Measurements from ENCODE around the gene B4GALNT4. TPM values are rescaled to one million over a fixed set of nuclear protein-coding genes. Genes with fewer than 3 reads are reported as not detected.

Gene B4GALNT4
- total RNA-seq, 4 donors from 2014 or later, result 7.1 to 22.2 (median 14.1) TPM

DNA sequence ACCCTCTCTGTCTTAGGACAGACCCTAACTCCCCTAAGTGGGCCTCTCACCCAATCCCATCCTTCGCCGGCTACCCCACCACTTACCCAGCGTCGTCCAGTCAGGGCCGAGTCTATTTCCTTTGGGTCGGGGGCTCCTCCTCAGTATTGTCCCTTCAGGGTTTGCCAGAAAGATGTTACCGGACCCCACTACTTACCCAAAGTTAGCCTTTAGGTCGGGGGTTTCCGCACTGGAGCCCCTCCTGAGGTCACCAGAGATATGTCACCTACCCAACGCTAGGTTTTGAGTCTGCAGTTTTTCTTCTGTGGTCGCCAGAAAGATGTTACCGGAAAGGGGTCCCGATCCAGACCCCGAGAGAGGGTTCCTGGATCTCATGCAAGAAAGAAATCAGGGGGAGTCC lies 17.9 kb upstream of the B4GALNT4 start:
- Histone ChIP-seq H3K9me3 (no peaks in the 10 kb centered on the region), H3K4me1 (peaks cover 3 to 49% (median 27%) of the 10 kb centered on the region in 4 donors), H3K27me3 (no peaks in the 10 kb centered on the region), H3K4me3 (no peak overlapping the region), H3K27ac (peak overlapping the region in 3 of 4 donors; percentile 62 to 99 (median 70)), H3K36me3 (no peaks in the 10 kb centered on the region)
- DNase-seq (ENCODE audit: low spot score in 2 of 2), result no peak
- TF ChIP-seq EP300 (IDR thresholded peaks at IDR 0.05) (no peak), CTCF (IDR thresholded peaks at IDR 0.05) (no peak), POLR2A (IDR thresholded peaks at IDR 0.05) (no peak)
- WGBS, 2 donors, result 96% methylated on average over 14 of the region's 14 CpGs

DNA sequence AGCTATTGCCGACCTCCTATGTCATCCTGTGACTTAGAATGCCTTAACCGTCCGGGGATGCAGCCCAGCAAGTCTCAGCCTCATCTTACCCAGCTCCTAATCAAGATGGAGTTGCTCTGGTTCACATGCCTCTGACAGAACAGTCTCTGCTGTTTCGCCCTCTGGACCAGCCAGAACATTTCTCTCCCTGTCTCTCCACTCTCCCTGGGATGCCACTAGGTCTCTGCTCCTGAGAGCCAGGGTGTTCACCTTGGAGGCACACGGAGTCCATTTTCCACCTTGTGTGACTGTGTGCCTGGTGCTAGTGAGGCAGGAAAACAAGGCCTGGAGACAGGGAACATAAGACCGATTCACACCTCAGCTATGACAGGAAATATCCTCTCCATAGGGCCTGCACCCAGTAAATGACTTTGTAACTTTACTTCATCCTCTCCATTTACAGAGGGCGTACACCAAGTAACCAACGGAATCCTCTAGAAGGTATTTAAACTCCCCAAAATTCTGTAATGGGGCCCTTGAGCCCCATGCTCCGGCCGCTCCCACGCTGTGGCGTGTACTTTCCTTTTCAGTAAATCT lies 16.8 kb upstream of the B4GALNT4 start:
- Histone ChIP-seq H3K27ac (peak overlapping the region; percentile 97 to 99 (median 98)), H3K4me1 (peaks cover 3 to 49% (median 27%) of the 10 kb centered on the region in 4 donors), H3K4me3 (no peak overlapping the region), H3K9me3 (no peaks in the 10 kb centered on the region), H3K27me3 (no peaks in the 10 kb centered on the region), H3K36me3 (no peaks in the 10 kb centered on the region)
- no peak for TF ChIP-seq EP300 (IDR thresholded peaks at IDR 0.05)
- TF ChIP-seq POLR2A (IDR thresholded peaks at IDR 0.05), result no peak
- TF ChIP-seq CTCF (IDR thresholded peaks at IDR 0.05), result no peak
- WGBS, 2 donors, result 85 to 88% methylated on average over 12 of the region's 12 CpGs
- DNase-seq (ENCODE audit: low spot score in 2 of 2), result no peak

DNA sequence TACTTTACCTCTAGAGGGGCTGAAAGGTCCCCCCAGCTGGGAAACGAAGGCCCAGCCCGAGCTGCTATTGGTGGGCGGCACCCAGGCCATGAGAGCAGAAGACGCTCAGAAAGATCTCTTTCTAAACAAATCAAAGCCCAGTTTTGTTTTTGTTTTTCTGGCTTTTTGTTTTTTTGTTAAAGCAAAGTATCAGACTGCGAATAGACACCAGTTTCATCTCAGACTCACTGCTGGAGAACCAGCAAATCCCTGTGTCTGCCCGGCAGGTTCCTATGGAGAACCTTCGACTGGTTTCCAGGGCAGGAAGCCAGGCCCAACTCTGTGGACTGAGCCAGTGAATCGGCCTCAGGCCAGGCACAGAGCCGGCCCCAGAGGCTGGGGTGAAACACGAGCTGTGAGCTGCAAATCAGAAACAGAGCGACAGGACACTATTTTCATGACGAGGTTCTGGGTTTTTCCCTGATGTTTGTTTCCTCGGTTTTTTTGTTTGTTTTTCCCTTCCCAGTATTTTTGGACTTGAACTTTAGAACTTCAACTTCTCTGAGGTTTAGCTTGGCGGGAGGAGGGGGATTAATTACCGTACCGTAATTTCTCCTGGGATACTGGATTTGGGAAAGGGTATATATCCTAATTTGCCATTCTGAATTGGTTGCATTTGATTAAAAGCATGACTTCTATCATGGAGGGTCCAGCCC lies 16.0 kb upstream of the B4GALNT4 start:
- Histone ChIP-seq H3K4me3 (no peak overlapping the region), H3K27ac (peak overlapping the region; percentile 97 to 99 (median 98)), H3K4me1 (peaks cover 3 to 49% (median 27%) of the 10 kb centered on the region in 4 donors), H3K36me3 (no peaks in the 10 kb centered on the region), H3K9me3 (no peaks in the 10 kb centered on the region), H3K27me3 (no peaks in the 10 kb centered on the region)
- peak; percentile 80 to 87 for DNase-seq (ENCODE audit: low spot score in 2 of 2)
- TF ChIP-seq CTCF (IDR thresholded peaks at IDR 0.05) (no peak), EP300 (IDR thresholded peaks at IDR 0.05) (peak; percentile 60 to 89), POLR2A (IDR thresholded peaks at IDR 0.05) (peak; percentile 40 to 60)
- 12 to 19% methylated on average over 16 of the region's 16 CpGs for WGBS, 2 donors

- H3K4me3 ChIP-seq, result peak overlapping the region; percentile 24 to 54 (median 36)
- H3K4me1 ChIP-seq, result peaks cover 3 to 41% (median 24%) of the 10 kb centered on the region in 4 donors
- WGBS, 2 donors, result 3 to 10% methylated on average over 11 to 19 of the region's 76 CpGs
- peak overlapping the region; percentile 97 to 99 (median 98) for H3K27ac ChIP-seq
- H3K9me3 ChIP-seq, result peaks cover 0 to 7% (median 0%) of the 10 kb centered on the region in 4 donors
- peak; percentile 92 to 93 for DNase-seq (ENCODE audit: low spot score in 2 of 2)
- no peaks in the 10 kb centered on the region for H3K36me3 ChIP-seq
- TF ChIP-seq CTCF (IDR thresholded peaks at IDR 0.05) (peak in 1 of 5 experiments; percentile 42), EP300 (IDR thresholded peaks at IDR 0.05) (peak in 1 of 2 donors; percentile 97), POLR2A (IDR thresholded peaks at IDR 0.05) (peak in 1 of 2 donors; percentile 46)
- peaks cover 0 to 12% of the 10 kb centered on the region in 2 donors for H3K27me3 ChIP-seq
Measured at GRCh38 chr11:355581-356458, 13.5 kb upstream of the B4GALNT4 start.

All from tibial nerve (tissue), 4 donors.